Muscle layer of duodenum (tissue), 2 donors: ENCODE results near the gene CCDC170.
"Not testable (repeated sequence)": the region's sequence is repeated elsewhere in the genome, so short reads cannot be mapped to it uniquely, and the experiment has no call there.

Experiments used
- H3K27ac ChIP-seq: one replicate; pipeline ENCODE4 v1.7.0; 2013; ENCODE audit warnings: mild to moderate bottlenecking, low read length
- H3K27me3 ChIP-seq: one replicate; pipeline ENCODE4 v1.7.0; 2013; ENCODE audit warnings: low read depth, mild to moderate bottlenecking, control low read depth, low read length
- H3K36me3 ChIP-seq, 2 donors: one replicate each; pipeline ENCODE4 v1.7.0; 2013; ENCODE audit warnings: low read length in 2 of 2, control low read depth in 1 of 2, mild to moderate bottlenecking in 1 of 2; ENCODE audit not compliant: insufficient read depth in 2 of 2, control insufficient read depth in 1 of 2
- H3K4me1 ChIP-seq, 2 donors: one replicate each; pipeline ENCODE4 v1.7.0; 2013; ENCODE audit warnings: low read length in 2 of 2, mild to moderate bottlenecking in 2 of 2, control low read depth in 1 of 2, moderate library complexity in 1 of 2; ENCODE audit not compliant: insufficient read depth in 2 of 2, control insufficient read depth in 1 of 2
- H3K4me3 ChIP-seq, 2 donors: one replicate each; pipeline ENCODE4 v1.7.0; 2013; ENCODE audit warnings: low read length in 2 of 2, low read depth in 1 of 2, mild to moderate bottlenecking in 1 of 2
- H3K9me3 ChIP-seq, 2 donors: one replicate each; pipeline ENCODE4 v1.7.0; 2013; ENCODE audit warnings: low read length in 2 of 2, control low read depth in 1 of 2, mild to moderate bottlenecking in 1 of 2; ENCODE audit not compliant: control insufficient read depth in 1 of 2
- donor health status: healthy.

Gene CCDC170

DNA sequence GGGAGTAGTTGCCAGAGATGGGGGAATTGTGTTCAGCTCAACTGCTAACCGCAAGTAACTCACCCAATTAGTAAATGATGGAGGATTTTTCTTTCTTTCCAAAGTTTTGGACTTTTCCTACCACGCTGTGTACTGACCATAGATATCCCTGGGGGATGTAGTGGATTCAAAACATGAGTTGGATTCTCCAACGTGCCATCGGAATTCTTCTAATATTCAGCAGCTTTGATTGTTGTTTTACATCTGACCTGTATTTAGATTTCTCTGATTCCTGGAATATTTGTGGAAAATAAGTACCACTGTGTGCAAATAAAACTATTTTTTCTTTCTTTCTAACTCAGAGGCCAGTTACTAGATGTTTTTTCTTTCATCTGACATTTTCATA, 1.1 kb downstream of the CCDC170 start:
- H3K9me3 ChIP-seq = no peaks in the 10 kb centered on the region
- no peak overlapping the region for H3K27ac ChIP-seq
- peaks cover 4 to 13% of the 10 kb centered on the region in 2 donors for H3K4me1 ChIP-seq
- no peaks in the 10 kb centered on the region for H3K36me3 ChIP-seq
- no peaks in the 10 kb centered on the region for H3K27me3 ChIP-seq
- peak overlapping the region; percentile 74 to 93 for H3K4me3 ChIP-seq

DNA sequence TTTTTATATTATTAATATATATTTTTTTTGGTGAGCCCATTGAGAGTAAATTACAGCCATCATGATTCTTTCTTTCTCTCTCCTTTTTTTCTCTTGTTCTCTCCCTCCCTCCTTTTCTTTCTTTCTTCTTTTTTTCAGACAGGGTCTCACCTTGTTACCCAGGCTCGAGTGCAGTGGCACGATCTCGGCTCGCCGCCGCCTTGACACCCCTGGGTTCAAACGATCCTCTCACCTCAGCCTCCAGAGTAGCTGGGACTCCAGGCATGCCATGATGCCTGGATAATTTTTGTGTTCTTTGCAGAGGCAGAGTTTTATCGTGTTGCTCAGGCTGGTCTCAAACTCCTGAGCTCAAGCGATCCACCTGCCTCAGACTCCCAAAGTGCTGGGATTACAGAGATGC, 1.6 kb downstream of the CCDC170 start:
- no peaks in the 10 kb centered on the region for H3K9me3 ChIP-seq
- H3K4me1 ChIP-seq = peaks cover 4 to 13% of the 10 kb centered on the region in 2 donors
- no peak overlapping the region for H3K27ac ChIP-seq
- no peaks in the 10 kb centered on the region for H3K27me3 ChIP-seq
- H3K36me3 ChIP-seq = no peaks in the 10 kb centered on the region
- no peak overlapping the region for H3K4me3 ChIP-seq

GRCh38 chr6:151497905-151498304, 4.1 kb downstream of the CCDC170 start:
- H3K9me3 ChIP-seq = no peaks in the 10 kb centered on the region
- H3K27me3 ChIP-seq = no peaks in the 10 kb centered on the region
- H3K4me1 ChIP-seq = peaks cover 4 to 13% of the 10 kb centered on the region in 2 donors
- no peak overlapping the region for H3K4me3 ChIP-seq
- no peaks in the 10 kb centered on the region for H3K36me3 ChIP-seq
- peak overlapping the region; percentile 49 for H3K27ac ChIP-seq

DNA sequence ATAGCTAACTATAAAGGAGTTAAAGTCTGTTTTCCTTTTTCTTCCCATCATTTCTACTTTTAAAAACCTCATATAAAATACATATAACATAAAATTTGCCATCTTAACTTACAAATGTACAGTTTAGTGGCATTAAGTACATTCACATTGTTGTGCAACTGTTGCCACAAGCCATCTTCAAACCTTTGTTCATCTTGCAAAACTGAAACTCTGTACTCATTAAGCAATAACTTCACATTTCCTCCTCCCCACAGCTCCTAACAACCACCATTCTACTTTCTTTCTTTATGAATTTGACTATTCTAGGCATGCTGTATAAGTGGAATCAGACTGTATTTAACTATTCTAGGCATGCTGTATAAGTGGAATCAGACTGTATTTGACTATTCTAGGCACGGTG, 4.5 kb downstream of the CCDC170 start:
- H3K4me3 ChIP-seq = no peak overlapping the region
- no peaks in the 10 kb centered on the region for H3K9me3 ChIP-seq
- H3K4me1 ChIP-seq = peaks cover 2 to 13% of the 10 kb centered on the region in 2 donors
- H3K27me3 ChIP-seq = no peaks in the 10 kb centered on the region
- H3K36me3 ChIP-seq = no peaks in the 10 kb centered on the region
- peak overlapping the region; percentile 49 for H3K27ac ChIP-seq

- peaks cover 0 to 4% of the 10 kb centered on the region in 2 donors for H3K4me1 ChIP-seq
These were observed 5.7 kb downstream of the CCDC170 start for GRCh38 chr6:151499551-151499950.

GRCh38 chr6:151501511-151502136, 7.8 kb downstream of the CCDC170 start:
- H3K27ac ChIP-seq = peak overlapping the region; percentile 10
- no peaks in the 10 kb centered on the region for H3K27me3 ChIP-seq
- no peaks in the 10 kb centered on the region for H3K9me3 ChIP-seq
- H3K36me3 ChIP-seq = no peaks in the 10 kb centered on the region
- H3K4me3 ChIP-seq = no peak overlapping the region
- H3K4me1 ChIP-seq = no peaks in the 10 kb centered on the region

More at GRCh38 chr6:151499551-151499950, 5.7 kb downstream of the CCDC170 start:
- Histone ChIP-seq H3K36me3 (no peaks in the 10 kb centered on the region), H3K9me3 (no peaks in the 10 kb centered on the region), H3K27ac (no peak overlapping the region), H3K27me3 (no peaks in the 10 kb centered on the region), H3K4me3 (no peak overlapping the region)

GRCh38 chr6:151502499-151502898, 8.7 kb downstream of the CCDC170 start:
- H3K36me3 ChIP-seq = no peaks in the 10 kb centered on the region
- H3K27me3 ChIP-seq = no peaks in the 10 kb centered on the region
- H3K4me3 ChIP-seq = no peak overlapping the region
- no peaks in the 10 kb centered on the region for H3K4me1 ChIP-seq
- no peak overlapping the region for H3K27ac ChIP-seq
- H3K9me3 ChIP-seq = no peaks in the 10 kb centered on the region

DNA sequence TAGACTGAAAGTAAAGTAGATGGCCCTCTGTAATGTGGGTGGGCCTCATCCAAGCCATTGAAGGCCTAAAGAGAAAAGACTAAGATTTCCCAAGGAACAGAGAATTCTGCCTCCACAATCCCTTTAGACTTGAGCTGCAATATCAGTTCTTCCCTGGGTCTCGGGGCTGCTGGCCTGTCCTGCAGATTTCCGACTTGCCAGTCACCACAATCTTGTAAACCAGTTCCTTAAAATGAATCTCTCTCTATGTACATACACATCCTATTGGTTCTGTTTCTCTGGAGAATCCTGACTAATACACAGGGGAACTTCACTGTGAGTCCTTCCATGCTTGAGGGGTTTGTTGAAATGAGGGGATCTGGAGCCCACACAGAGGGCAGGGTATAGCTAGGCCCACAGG, 12.9 kb downstream of the CCDC170 start:
- H3K4me3 ChIP-seq = no peak overlapping the region
- H3K9me3 ChIP-seq = no peaks in the 10 kb centered on the region
- H3K27ac ChIP-seq = no peak overlapping the region
- H3K4me1 ChIP-seq = no peaks in the 10 kb centered on the region
- H3K27me3 ChIP-seq = no peaks in the 10 kb centered on the region
- no peaks in the 10 kb centered on the region for H3K36me3 ChIP-seq

DNA sequence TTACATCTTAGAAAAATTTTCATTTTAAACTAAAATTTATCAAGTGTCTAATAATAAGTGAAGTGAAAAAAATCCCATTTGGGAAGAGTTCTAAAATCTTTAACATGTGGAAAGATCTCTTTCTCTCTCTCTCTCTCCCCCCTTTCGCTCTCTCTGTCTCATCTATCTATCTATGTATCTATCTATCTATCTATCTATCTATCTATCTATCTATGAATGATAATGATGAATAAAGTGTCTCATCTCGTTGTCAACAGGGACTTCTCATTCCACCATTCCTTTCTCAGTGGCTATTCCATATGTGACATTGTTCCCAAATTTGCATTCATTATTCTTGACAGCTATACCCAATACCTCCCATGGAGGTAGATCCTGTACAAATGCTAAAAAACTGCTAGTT, 15.2 kb downstream of the CCDC170 start:
- Histone ChIP-seq H3K27ac (no peak overlapping the region), H3K27me3 (no peaks in the 10 kb centered on the region), H3K4me1 (no peaks in the 10 kb centered on the region), H3K4me3 (no peak overlapping the region), H3K36me3 (no peaks in the 10 kb centered on the region), H3K9me3 (no peaks in the 10 kb centered on the region)

DNA sequence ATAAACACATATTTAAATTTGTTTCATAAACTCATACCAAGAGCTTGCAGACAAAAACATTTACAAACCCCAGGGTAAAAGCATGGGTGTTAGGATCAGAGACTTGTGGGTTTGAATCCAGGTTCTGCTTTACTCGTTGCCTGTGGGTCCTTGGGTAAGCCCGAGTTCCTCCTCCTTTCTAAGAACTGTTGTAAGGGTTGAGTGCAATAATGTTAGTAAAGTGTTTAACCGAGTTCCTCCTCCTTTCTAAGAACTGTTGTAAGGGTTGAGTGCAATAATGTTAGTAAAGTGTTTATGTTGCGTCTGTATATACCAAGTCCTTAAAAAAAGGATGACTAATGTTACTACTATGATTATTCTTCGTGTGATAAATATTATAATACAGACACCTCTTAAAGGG, 18.7 kb downstream of the CCDC170 start:
- Histone ChIP-seq H3K36me3 (no peaks in the 10 kb centered on the region), H3K4me3 (no peak overlapping the region), H3K27me3 (no peaks in the 10 kb centered on the region), H3K9me3 (no peaks in the 10 kb centered on the region), H3K4me1 (no peaks in the 10 kb centered on the region), H3K27ac (no peak overlapping the region)

DNA sequence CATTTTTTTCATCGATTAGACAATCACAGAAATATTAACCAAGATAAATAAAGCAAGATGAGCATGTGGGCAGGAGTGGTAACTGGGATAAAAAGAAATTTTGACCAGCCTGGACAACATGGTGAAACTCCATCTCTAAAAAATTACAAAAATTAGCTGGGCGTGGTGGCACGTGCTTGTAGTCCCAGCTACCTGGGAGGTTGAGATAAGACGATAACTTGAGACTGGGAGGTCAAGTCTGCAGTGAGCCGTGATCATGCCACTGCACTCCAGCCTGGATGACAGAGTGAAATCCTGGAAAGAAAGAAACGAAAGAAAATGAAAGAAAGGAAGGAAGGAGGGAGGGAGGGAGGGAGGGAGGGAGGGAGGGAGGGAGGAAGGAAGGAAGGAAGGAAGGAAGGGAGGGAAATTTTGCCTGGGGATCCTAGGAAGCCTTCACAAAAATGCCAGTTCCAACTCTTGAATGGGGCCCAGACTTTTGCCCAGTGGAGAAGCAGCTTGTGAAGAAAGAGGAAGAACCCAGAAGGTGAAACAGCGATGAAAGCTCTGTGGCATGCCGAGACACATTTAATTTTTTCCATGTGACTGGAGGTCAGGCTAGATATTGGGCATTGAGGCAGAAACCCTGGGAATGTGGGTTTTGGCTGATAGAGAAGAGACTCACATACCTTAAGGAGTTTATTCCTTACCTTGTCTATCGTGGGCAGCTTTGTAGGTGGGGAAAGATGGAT, 20.3 kb downstream of the CCDC170 start:
- Histone ChIP-seq H3K27ac (no peak overlapping the region), H3K9me3 (peaks cover 0 to 6% of the 10 kb centered on the region in 2 donors), H3K4me3 (no peak overlapping the region), H3K27me3 (no peaks in the 10 kb centered on the region), H3K36me3 (no peaks in the 10 kb centered on the region), H3K4me1 (no peaks in the 10 kb centered on the region)

DNA sequence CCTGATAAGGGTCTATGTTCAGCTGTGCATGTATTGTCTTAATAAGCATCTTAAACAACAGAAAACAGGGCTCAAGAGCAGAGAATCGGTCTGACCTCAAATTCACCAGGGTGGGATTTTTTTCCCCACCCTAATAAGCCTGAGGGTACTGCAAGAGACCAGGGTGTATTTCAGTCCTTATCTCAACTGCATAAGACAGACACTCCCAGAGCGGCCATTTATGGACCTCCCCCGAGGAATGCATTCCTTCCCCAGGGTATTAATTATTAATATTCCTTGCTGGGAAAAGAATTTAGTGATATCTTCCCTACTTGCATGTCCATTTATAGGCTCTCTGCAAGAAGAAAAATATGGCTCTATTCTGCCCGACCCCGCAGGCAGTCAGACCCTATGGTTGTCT, 25.2 kb downstream of the CCDC170 start:
- not testable (repeated sequence) for H3K27me3 ChIP-seq, H3K36me3 ChIP-seq, H3K4me1 ChIP-seq, H3K27ac ChIP-seq, H3K4me3 ChIP-seq
- H3K9me3 ChIP-seq = peaks cover 5 to 23% of the 10 kb centered on the region in 2 donors
